ENCODE data around the gene ST3GAL3. TPM values are rescaled to one million over a fixed set of nuclear protein-coding genes. Genes with fewer than 3 reads are reported as not detected.

The ST3GAL3 gene
- total RNA-seq, 1 donor: 16.8 TPM

DNA sequence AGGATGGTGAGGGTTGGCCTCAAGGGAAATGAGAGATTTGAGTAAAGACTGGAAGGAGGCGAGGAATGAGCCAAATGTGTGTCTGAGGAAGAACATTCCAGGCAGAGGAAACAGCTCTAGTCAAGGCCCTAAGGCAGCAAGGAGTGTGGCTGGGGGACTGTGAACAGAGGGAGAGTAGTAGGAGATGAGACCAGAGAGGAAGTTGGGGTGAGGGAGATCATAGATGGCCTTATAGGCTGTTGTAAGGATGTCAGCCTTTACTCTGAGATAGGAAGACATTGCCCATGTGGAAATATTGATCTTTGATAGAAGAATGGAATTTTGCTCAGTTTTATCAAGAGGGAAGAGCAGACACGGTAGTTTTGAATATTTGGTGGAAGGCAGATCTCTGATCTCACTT is 171.1 kb downstream of the ST3GAL3 start:
- TF ChIP-seq, protein P1, sequence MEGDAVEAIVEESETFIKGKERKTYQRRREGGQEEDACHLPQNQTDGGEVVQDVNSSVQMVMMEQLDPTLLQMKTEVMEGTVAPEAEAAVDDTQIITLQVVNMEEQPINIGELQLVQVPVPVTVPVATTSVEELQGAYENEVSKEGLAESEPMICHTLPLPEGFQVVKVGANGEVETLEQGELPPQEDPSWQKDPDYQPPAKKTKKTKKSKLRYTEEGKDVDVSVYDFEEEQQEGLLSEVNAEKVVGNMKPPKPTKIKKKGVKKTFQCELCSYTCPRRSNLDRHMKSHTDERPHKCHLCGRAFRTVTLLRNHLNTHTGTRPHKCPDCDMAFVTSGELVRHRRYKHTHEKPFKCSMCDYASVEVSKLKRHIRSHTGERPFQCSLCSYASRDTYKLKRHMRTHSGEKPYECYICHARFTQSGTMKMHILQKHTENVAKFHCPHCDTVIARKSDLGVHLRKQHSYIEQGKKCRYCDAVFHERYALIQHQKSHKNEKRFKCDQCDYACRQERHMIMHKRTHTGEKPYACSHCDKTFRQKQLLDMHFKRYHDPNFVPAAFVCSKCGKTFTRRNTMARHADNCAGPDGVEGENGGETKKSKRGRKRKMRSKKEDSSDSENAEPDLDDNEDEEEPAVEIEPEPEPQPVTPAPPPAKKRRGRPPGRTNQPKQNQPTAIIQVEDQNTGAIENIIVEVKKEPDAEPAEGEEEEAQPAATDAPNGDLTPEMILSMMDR (IDR thresholded peaks at IDR 0.05; ENCODE audit: insufficient read depth, low read depth, low read length): no peak
- no peak for DNase-seq (ENCODE audit: low read depth)

DNA sequence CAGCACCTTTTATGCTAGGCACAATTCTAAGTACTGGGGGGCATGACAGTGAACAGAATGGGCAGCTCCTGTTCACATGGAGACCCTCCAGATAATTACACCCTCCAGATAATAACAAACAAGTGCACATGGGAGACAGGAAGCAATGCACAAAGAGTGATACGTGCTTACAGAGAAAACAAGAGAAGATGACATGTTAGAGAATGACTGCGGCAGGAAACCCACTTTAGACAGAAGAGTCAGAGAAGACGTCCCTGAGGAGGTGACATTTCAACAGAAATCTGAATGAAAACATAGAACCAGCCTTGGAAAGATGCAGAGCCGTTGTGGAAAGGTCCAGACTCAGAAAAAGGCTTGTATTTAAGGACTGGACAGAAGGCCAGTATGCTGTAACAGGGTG is 171.5 kb downstream of the ST3GAL3 start:
- H3K4me3 ChIP-seq (ENCODE audit: low read depth, low read length): no peak overlapping the region
- TF ChIP-seq, protein P1 (IDR thresholded peaks at IDR 0.05; ENCODE audit: insufficient read depth, low read depth, low read length): no peak
- no peak for DNase-seq (ENCODE audit: low read depth)

More for the DNA sequence above, 171.1 kb downstream of the ST3GAL3 start:
- no peak overlapping the region for H3K4me3 ChIP-seq (ENCODE audit: low read depth, low read length)

DNA sequence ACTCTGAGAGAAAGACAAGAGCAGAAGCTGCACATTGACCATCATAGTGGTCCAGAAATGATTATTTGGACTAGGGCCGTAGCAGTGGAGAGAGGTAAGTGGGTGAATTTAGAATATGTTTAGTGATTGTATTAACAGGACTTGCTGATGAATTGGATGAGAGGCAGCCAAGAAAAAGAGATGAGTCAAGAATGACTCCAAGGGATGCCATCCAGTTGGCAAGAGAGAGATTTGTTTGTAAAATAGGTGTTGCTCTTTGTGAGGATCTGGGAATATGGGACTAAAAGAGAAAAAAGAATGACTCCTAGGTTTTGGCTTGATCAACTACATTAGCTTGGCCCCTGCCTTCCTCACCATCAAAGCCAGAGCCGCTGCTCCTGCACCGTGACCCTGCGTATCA is 172.1 kb downstream of the ST3GAL3 start:
- no peak for DNase-seq (ENCODE audit: low read depth)
- TF ChIP-seq, protein P1 (IDR thresholded peaks at IDR 0.05; ENCODE audit: insufficient read depth, low read depth, low read length): no peak
- no peak overlapping the region for H3K4me3 ChIP-seq (ENCODE audit: low read depth, low read length)

DNA sequence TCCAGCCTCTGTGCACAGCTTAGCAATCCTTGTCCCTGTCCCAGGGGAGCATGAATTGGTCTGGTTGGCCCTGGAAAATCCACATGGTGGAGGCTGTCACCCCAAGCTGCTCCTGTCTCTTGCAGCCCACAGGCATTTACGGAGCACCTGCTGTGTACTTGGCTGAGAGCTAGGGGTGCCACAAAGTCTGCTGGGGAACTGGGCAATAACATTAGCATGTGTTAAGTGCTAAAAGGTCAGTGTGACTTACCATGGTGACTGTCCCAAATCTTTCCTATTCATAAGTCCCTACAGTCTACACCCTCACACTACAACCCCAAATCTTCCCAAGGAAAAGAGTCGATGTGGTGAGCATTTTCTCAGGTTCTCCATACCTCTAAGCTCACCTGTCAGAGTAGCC is 172.7 kb downstream of the ST3GAL3 start:
- TF ChIP-seq, protein P1 (IDR thresholded peaks at IDR 0.05; ENCODE audit: insufficient read depth, low read depth, low read length): no peak
- no peak overlapping the region for H3K4me3 ChIP-seq (ENCODE audit: low read depth, low read length)
- no peak for DNase-seq (ENCODE audit: low read depth)

DNA sequence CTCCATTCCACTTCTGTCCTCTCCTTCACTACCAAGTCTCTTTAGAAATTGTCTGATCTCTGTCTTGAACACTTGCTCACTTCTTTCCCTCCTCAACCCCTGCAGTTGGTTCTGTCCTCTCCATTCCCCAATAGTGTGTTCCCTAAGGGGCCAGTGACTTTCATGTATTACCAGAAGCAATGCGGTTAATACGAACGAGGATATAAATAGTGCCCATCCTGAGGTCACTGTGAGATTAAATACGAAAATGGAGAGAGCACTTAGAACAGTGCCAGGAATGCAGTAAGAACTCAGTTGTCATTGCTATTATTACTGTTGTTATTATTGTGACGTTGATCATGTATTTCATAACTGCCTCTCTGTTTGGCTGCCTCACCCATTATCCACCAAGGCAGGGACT is 173.3 kb downstream of the ST3GAL3 start:
- H3K4me3 ChIP-seq (ENCODE audit: low read depth, low read length): no peak overlapping the region
- TF ChIP-seq, protein P1 (IDR thresholded peaks at IDR 0.05; ENCODE audit: insufficient read depth, low read depth, low read length): no peak
- DNase-seq (ENCODE audit: low read depth): no peak

DNA sequence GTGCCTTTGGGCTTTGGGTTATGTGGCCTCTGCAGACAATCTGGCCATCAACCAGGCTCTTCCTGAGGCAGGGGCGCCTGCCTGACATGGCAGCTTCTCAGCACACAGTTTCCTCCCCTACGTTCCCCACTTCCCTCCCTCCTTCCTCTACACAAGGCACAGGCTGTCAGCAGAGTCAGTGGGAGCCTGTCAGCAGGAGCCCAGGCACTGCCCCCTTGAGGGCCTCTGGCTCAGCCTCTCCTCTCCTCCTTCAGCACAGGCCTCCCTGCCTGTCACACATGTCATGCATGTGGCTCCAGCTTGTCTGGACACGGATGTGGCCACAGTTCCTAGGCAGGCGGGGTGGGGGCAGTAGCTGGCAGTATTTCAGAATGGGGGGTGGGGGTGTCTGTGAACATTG is 174.1 kb downstream of the ST3GAL3 start:
- H3K4me3 ChIP-seq (ENCODE audit: low read depth, low read length): no peak overlapping the region
- no peak for DNase-seq (ENCODE audit: low read depth)
- TF ChIP-seq, protein P1 (IDR thresholded peaks at IDR 0.05; ENCODE audit: insufficient read depth, low read depth, low read length): no peak

DNA sequence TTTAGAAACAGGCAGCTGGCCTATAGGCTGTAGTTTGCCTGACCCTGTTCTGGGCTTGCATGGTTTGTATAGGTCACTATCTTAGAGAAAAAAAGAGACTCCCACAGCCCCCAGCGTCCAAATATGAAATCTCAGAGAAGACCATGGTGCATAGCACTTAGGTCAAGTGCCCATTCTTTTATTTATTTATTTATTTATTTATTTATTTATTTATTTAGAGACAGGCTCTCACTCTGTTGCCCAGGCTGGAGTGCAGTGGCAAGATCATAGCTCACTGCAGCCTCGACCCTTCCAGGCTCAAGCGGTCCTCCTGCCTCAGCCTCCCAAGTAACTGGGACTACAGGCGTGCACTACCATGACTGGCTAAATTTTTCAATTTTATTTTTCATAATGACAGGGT is 175.4 kb downstream of the ST3GAL3 start:
- TF ChIP-seq, protein P1 (IDR thresholded peaks at IDR 0.05; ENCODE audit: insufficient read depth, low read depth, low read length): no peak
- DNase-seq (ENCODE audit: low read depth): no peak
- no peak overlapping the region for H3K4me3 ChIP-seq (ENCODE audit: low read depth, low read length)

All from fibroblast of villous mesenchyme (primary cell).